ENCODE results near the gene FBXL4. TPM values are rescaled to one million over a fixed set of nuclear protein-coding genes. Genes with fewer than 3 reads are reported as not detected.

FBXL4 gene
- total and polyA plus RNA-seq, 10 of the 15 experiments (the other 5 are each of a cell fraction or from before 2014, with no cell fraction given): 2.9 to 16.9 (median 7.2) TPM

GRCh38 chr6:98864497-98864896 lies 83.2 kb downstream of the FBXL4 start:
- H3K9me3 ChIP-seq (replicated peaks; ENCODE audit: control insufficient read depth, insufficient read depth, low read length): no peaks in the 10 kb centered on the region
- H2AFZ ChIP-seq (ENCODE audit: control insufficient read depth, low read depth, low read length): no peak overlapping the region
- in situ Hi-C loops (cut with MboI) (no loop called here), intact Hi-C loops (cut with micrococcal nuclease; ENCODE audit: unreplicated experiment) (no loop called here)
- no peaks in the 10 kb centered on the region for H3K27me3 ChIP-seq (replicated peaks in 1 of 2; ENCODE audit: control insufficient read depth in 2 of 2, insufficient read depth in 2 of 2, low read length in 1 of 2)
- H3K4me1 ChIP-seq (ENCODE audit: control insufficient read depth, insufficient read depth, low read length): no peaks in the 10 kb centered on the region
- ATAC-seq (no peak), FAIRE-seq (no peak), DNase-seq (ENCODE audit: low read depth, low spot score) (no peak)
- H3K27ac ChIP-seq (ENCODE audit: control insufficient read depth, insufficient read depth): no peak overlapping the region
- ChIA-PET SMC1A (ENCODE audit: uncharacterized antibody, unreplicated experiment) (interaction anchor here (1.8 kb wide), 1 partner anchor 16 kb away, joined by 7 read pairs; no protein-coding TSS in a partner anchor), CTCF (no interaction called here), POLR2A (no interaction called here), RAD21 (ENCODE audit: unreplicated experiment) (no interaction called here)
- H3K4me3 ChIP-seq: no peak overlapping the region
- no TSS peak for BruUV-seq (replicated peaks)
- no peaks in the 10 kb centered on the region for H4K20me1 ChIP-seq (ENCODE audit: control insufficient read depth, insufficient read depth)
- no peaks in the 10 kb centered on the region for H3K36me3 ChIP-seq (ENCODE audit: control insufficient read depth in 2 of 2, insufficient read depth in 2 of 2, low read length in 1 of 2)
- H3K4me2 ChIP-seq (ENCODE audit: control insufficient read depth, insufficient read depth): no peak overlapping the region
- no peak overlapping the region for H3K9ac ChIP-seq (ENCODE audit: control insufficient read depth, insufficient read depth, low read length)
- 100% methylated on average over 6 of the region's 6 CpGs for WGBS (ENCODE audit: insufficient coverage, insufficient replicate concordance, low lambda C conversion rate, missing lambda C conversion rate)
- no peaks in the 10 kb centered on the region for H3K79me2 ChIP-seq (ENCODE audit: control insufficient read depth, insufficient read depth, low read length)
- TF ChIP-seq HDAC2 (IDR thresholded peaks at IDR 0.05) (no peak), BCL11A (IDR thresholded peaks at IDR 0.05; ENCODE audit: low read depth, low read length) (no peak), CBX3 (IDR thresholded peaks at IDR 0.05; ENCODE audit: borderline replicate concordance, low read depth) (no peak), POU2F2 (IDR thresholded peaks at IDR 0.05; ENCODE audit: borderline replicate concordance, low read depth, low read length) (no peak), EP300 (IDR thresholded peaks at IDR 0.05; ENCODE audit: borderline replicate concordance in 1 of 2, control insufficient read depth in 1 of 2, low read depth in 2 of 2, low read length in 2 of 2) (no peak), IRF4 (IDR thresholded peaks at IDR 0.05; ENCODE audit: low read depth, low read length) (no peak), POLR2AphosphoS5 (IDR thresholded peaks at IDR 0.05; ENCODE audit: low read length) (no peak)

GRCh38 chr6:98848539-98849242 lies 99.1 kb downstream of the FBXL4 start:
- CTCF ChIA-PET: interaction anchor here (0.7 kb wide), 1 partner anchor 795 kb away, joined by 3 read pairs; no protein-coding TSS in a partner anchor
- intact Hi-C loops (cut with micrococcal nuclease; ENCODE audit: unreplicated experiment) (loop anchor here (5.0 to 10.0 kb wide), 3 partner anchors 269 to 796 kb away; no protein-coding TSS in a partner anchor), in situ Hi-C loops (cut with MboI) (loop anchor here (5.0 kb wide), 1 partner anchor 1351 kb away; no protein-coding TSS in a partner anchor)
- H3K27me3 ChIP-seq (replicated peaks in 1 of 2; ENCODE audit: control insufficient read depth in 2 of 2, insufficient read depth in 2 of 2, low read length in 1 of 2): peaks cover 3 to 21% of the 10 kb centered on the region in 2 experiments; a peak in 3 of 4 replicates
- RAD21 ChIA-PET (ENCODE audit: unreplicated experiment): no interaction called here
- TF ChIP-seq LARP7 (IDR thresholded peaks at IDR 0.05) (no peak), CBX3 (IDR thresholded peaks at IDR 0.05; ENCODE audit: borderline replicate concordance, low read depth) (no peak), CHD4 (IDR thresholded peaks at IDR 0.05) (no peak)
- no peak overlapping the region for H3K4me2 ChIP-seq (ENCODE audit: control insufficient read depth, insufficient read depth)
- H3K4me1 ChIP-seq (ENCODE audit: control insufficient read depth, insufficient read depth, low read length): no peaks in the 10 kb centered on the region
- SMC1A ChIA-PET (ENCODE audit: uncharacterized antibody, unreplicated experiment): no interaction called here
- H3K9me3 ChIP-seq (replicated peaks; ENCODE audit: control insufficient read depth, insufficient read depth, low read length): no peaks in the 10 kb centered on the region
- no peak for DNase-seq (ENCODE audit: low read depth, low spot score)
- no peak overlapping the region for H3K27ac ChIP-seq (ENCODE audit: control insufficient read depth, insufficient read depth)
- H3K79me2 ChIP-seq (ENCODE audit: control insufficient read depth, insufficient read depth, low read length): no peaks in the 10 kb centered on the region
- H3K9ac ChIP-seq (ENCODE audit: control insufficient read depth, insufficient read depth, low read length): no peak overlapping the region
- no peaks in the 10 kb centered on the region for H4K20me1 ChIP-seq (ENCODE audit: control insufficient read depth, insufficient read depth)
- peak overlapping the region; percentile 55; the same call in 1 of the 2 replicates for H2AFZ ChIP-seq (ENCODE audit: control insufficient read depth, low read depth, low read length)
- no TSS peak for BruUV-seq (replicated peaks)
- no peak for ATAC-seq
- 77% methylated on average over 18 of the region's 18 CpGs for WGBS (ENCODE audit: insufficient coverage, insufficient replicate concordance, low lambda C conversion rate, missing lambda C conversion rate)
- POLR2A ChIA-PET: no interaction called here
- no peaks in the 10 kb centered on the region for H3K36me3 ChIP-seq (ENCODE audit: control insufficient read depth in 2 of 2, insufficient read depth in 2 of 2, low read length in 1 of 2)
- H3K4me3 ChIP-seq: no peak overlapping the region
- FAIRE-seq: no peak
